Activated CD4-positive, alpha-beta memory T cell treated with anti-CD3 and anti-CD28 coated beads for 36 hours (primary cell): ENCODE data around the gene MEPE. TPM values are rescaled to one million over a fixed set of nuclear protein-coding genes. Genes with fewer than 3 reads are reported as not detected.

Experiments
- CTCF ChIA-PET: fragments of 350-600 bp; sonication (Branson Sonifier 250); formaldehyde crosslinking; loops from one replicate; lab custom pipeline; 2021; ENCODE audit warnings: antibody characterized with exemption, inconsistent platforms; lab: Charles Lee
- POLR2A ChIA-PET: fragments of 350-600 bp; sonication (Branson Sonifier 250); formaldehyde crosslinking; loops from one replicate; lab custom pipeline; 2021; ENCODE audit warnings: antibody characterized with exemption; lab: Charles Lee
- DNase-seq: peaks from one replicate; pipeline ENCODE4 v3.0.0-alpha.2; 2020
- H3K27ac Mint-ChIP-seq: one replicate; pipeline ENCODE4 v1.8.0; 2021; ENCODE audit warnings: mixed read lengths
- H3K27me3 Mint-ChIP-seq: one replicate; pipeline ENCODE4 v1.8.0; 2021; ENCODE audit warnings: mixed read lengths
- H3K36me3 Mint-ChIP-seq: one replicate; pipeline ENCODE4 v1.8.0; 2021; ENCODE audit warnings: mixed read lengths
- H3K4me1 Mint-ChIP-seq: one replicate; pipeline ENCODE4 v1.8.0; 2021; ENCODE audit warnings: low read depth, mixed read lengths
- H3K4me3 Mint-ChIP-seq: one replicate; pipeline ENCODE4 v1.8.0; 2021; ENCODE audit warnings: mild to moderate bottlenecking, mixed read lengths
- H3K9me3 Mint-ChIP-seq: one replicate; pipeline ENCODE4 v1.8.0; 2021; ENCODE audit warnings: mixed read lengths
- intact Hi-C: fragments of 100-400 bp; cut with micrococcal nuclease; formaldehyde crosslinking; loops from one replicate; pipeline ENCODE4 v1.15.1; 2023
- total RNA-seq, 2 experiments: library from RNA; stranded (reverse); gene quantifications; one replicate each; pipeline ENCODE4 v1.2.3, GENCODE V29; 2021

The MEPE gene
- total RNA-seq, 2 experiments from 2014 or later, result not detected

GRCh38 chr4:87823200-87823599 lies 9.6 kb upstream of the MEPE start:
- POLR2A ChIA-PET, result no interaction called here

GRCh38 chr4:87823724-87824123 lies 9.0 kb upstream of the MEPE start:
- no peaks in the 10 kb centered on the region for H3K9me3 Mint-ChIP-seq
- H3K27me3 Mint-ChIP-seq, result peaks cover 12% of the 10 kb centered on the region
- H3K27ac Mint-ChIP-seq, result no peak overlapping the region
- ChIA-PET CTCF (interaction anchor here (0.7 kb wide), 1 partner anchor 26 kb away, joined by 3 read pairs; no protein-coding TSS in a partner anchor), POLR2A (no interaction called here)
- no peaks in the 10 kb centered on the region for H3K36me3 Mint-ChIP-seq
- DNase-seq, result no peak
- H3K4me3 Mint-ChIP-seq, result no peak overlapping the region
- no peaks in the 10 kb centered on the region for H3K4me1 Mint-ChIP-seq
- intact Hi-C loops, result no loop called here

More at GRCh38 chr4:87823200-87823599, 9.6 kb upstream of the MEPE start:
- intact Hi-C loops, result no loop called here
- CTCF ChIA-PET, result interaction anchor here (0.7 kb wide), 1 partner anchor 26 kb away, joined by 3 read pairs; no protein-coding TSS in a partner anchor
- Mint-ChIP-seq H3K9me3 (no peaks in the 10 kb centered on the region), H3K4me1 (no peaks in the 10 kb centered on the region), H3K36me3 (no peaks in the 10 kb centered on the region), H3K27ac (no peak overlapping the region), H3K27me3 (peaks cover 12% of the 10 kb centered on the region), H3K4me3 (no peak overlapping the region)
- DNase-seq, result no peak

GRCh38 chr4:87824352-87824751 lies 8.4 kb upstream of the MEPE start:
- Mint-ChIP-seq H3K27me3 (peaks cover 11% of the 10 kb centered on the region), H3K27ac (no peak overlapping the region), H3K4me3 (no peak overlapping the region), H3K36me3 (no peaks in the 10 kb centered on the region), H3K9me3 (no peaks in the 10 kb centered on the region), H3K4me1 (no peaks in the 10 kb centered on the region)
- intact Hi-C loops, result no loop called here
- ChIA-PET POLR2A (no interaction called here), CTCF (interaction anchor here (1.4 kb wide), 1 partner anchor 24 kb away, joined by 3 read pairs; no protein-coding TSS in a partner anchor)
- DNase-seq, result no peak

DNA sequence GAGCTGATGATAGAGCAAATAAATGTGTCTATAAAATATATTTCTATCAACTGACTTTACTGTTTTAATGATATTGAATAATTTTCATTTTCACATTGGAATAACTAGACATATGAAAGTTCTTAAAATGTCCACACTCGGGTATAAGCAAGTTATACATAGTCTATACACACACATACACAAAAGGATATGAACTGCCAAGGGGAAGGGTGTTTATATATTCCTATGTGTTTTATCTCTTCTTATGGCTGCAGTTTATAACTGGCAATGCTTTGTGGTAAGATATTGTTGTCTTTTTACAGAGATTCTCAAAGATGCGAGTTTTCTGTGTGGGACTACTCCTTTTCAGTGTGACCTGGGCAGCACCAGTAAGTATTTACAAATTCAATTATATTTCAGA lies 1.6 kb downstream of the MEPE start:
- intact Hi-C loops, result no loop called here
- Mint-ChIP-seq H3K27me3 (peaks cover 5% of the 10 kb centered on the region), H3K27ac (no peak overlapping the region), H3K4me1 (no peaks in the 10 kb centered on the region), H3K9me3 (no peaks in the 10 kb centered on the region), H3K4me3 (no peak overlapping the region), H3K36me3 (no peaks in the 10 kb centered on the region)
- ChIA-PET POLR2A (no interaction called here), CTCF (no interaction called here)
- DNase-seq, result no peak

- ChIA-PET POLR2A (no interaction called here), CTCF (interaction anchor here (1.0 kb wide), 1 partner anchor 13 kb away, joined by 3 read pairs; no protein-coding TSS in a partner anchor)
- no peak overlapping the region for H3K4me3 Mint-ChIP-seq
- H3K4me1 Mint-ChIP-seq, result no peaks in the 10 kb centered on the region
- H3K9me3 Mint-ChIP-seq, result no peaks in the 10 kb centered on the region
- no peak overlapping the region for H3K27ac Mint-ChIP-seq
- H3K27me3 Mint-ChIP-seq, result peaks cover 7% of the 10 kb centered on the region
- intact Hi-C loops, result no loop called here
- no peak for DNase-seq
- no peaks in the 10 kb centered on the region for H3K36me3 Mint-ChIP-seq
Measured at GRCh38 chr4:87835197-87835596, 2.4 kb downstream of the MEPE start.

GRCh38 chr4:87835743-87836142 lies 3.0 kb downstream of the MEPE start:
- Mint-ChIP-seq H3K4me3 (no peak overlapping the region), H3K36me3 (no peaks in the 10 kb centered on the region), H3K4me1 (no peaks in the 10 kb centered on the region), H3K27ac (no peak overlapping the region), H3K9me3 (no peaks in the 10 kb centered on the region), H3K27me3 (peaks cover 9% of the 10 kb centered on the region)
- ChIA-PET CTCF (interaction anchor here (0.6 to 1.0 kb wide), 2 partner anchors 13 to 206 kb away, joined by 3 read pairs; no protein-coding TSS in a partner anchor), POLR2A (no interaction called here)
- intact Hi-C loops, result no loop called here
- no peak for DNase-seq

DNA sequence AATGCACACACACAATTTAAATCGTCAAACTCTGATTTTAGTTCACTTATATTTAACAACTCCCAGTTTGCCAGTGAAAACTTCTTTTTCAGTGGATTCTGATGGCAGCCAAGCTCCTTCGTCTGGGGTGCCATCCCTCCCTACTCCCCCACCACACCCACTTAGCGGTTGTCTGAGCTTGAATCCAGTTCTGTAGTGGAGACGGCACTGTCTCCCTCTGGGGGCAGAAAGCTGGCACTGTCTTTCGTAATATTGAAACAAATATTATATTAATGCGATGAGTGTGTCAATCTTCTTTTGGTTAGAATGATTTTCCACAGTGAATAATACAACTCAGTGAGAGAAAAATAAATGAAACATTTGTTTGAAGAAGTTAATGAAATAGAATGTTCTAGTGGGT lies 5.4 kb downstream of the MEPE start:
- Mint-ChIP-seq H3K9me3 (no peaks in the 10 kb centered on the region), H3K4me3 (no peak overlapping the region), H3K4me1 (no peaks in the 10 kb centered on the region), H3K27ac (no peak overlapping the region), H3K27me3 (peaks cover 10% of the 10 kb centered on the region), H3K36me3 (no peaks in the 10 kb centered on the region)
- CTCF ChIA-PET, result interaction anchor here (0.9 to 4.2 kb wide), 5 partner anchors 7 to 341 kb away, joined by 3 to 17 read pairs (median 4); no protein-coding TSS in a partner anchor
- POLR2A ChIA-PET, result no interaction called here
- intact Hi-C loops, result no loop called here
- DNase-seq, result no peak

- DNase-seq, result peak; percentile 11
- POLR2A ChIA-PET, result no interaction called here
- CTCF ChIA-PET, result interaction anchor here (0.9 to 4.2 kb wide), 6 partner anchors 8 to 342 kb away, joined by 3 to 17 read pairs (median 4); no protein-coding TSS in a partner anchor
- H3K36me3 Mint-ChIP-seq, result no peaks in the 10 kb centered on the region
- no peak overlapping the region for H3K4me3 Mint-ChIP-seq
- H3K27ac Mint-ChIP-seq, result no peak overlapping the region
- no peaks in the 10 kb centered on the region for H3K9me3 Mint-ChIP-seq
- H3K27me3 Mint-ChIP-seq, result peaks cover 14% of the 10 kb centered on the region
- intact Hi-C loops, result loop anchor here (1.0 kb wide), 1 partner anchor 160 kb away; no protein-coding TSS in a partner anchor
- no peaks in the 10 kb centered on the region for H3K4me1 Mint-ChIP-seq
Measured at GRCh38 chr4:87838890-87839591, 6.3 kb downstream of the MEPE start.

DNA sequence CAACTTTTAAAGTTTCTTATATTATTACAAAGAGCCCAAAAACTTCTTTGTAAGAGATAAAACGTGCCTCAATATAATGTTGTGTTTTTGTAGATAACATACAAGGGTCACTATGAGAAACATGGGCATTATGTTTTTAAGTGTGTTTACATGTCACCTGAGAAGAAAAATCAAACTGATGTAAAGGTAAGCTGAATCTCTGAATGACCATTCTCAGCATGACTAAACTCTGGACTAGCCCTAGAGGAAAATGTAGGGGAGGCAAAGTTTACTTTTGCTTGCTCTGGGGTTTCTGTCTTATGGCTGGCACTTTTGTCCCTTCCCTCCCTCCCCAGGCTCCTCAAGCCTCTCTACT lies 6.8 kb downstream of the MEPE start:
- no peak overlapping the region for H3K4me3 Mint-ChIP-seq
- H3K27ac Mint-ChIP-seq, result no peak overlapping the region
- DNase-seq, result no peak
- POLR2A ChIA-PET, result no interaction called here
- H3K36me3 Mint-ChIP-seq, result no peaks in the 10 kb centered on the region
- CTCF ChIA-PET, result interaction anchor here (1.4 to 4.2 kb wide), 3 partner anchors 8 to 157 kb away, joined by 3 to 17 read pairs (median 4); no protein-coding TSS in a partner anchor
- H3K27me3 Mint-ChIP-seq, result peaks cover 15% of the 10 kb centered on the region
- intact Hi-C loops, result loop anchor here (1.0 kb wide), 1 partner anchor 160 kb away; no protein-coding TSS in a partner anchor
- H3K9me3 Mint-ChIP-seq, result no peaks in the 10 kb centered on the region
- no peaks in the 10 kb centered on the region for H3K4me1 Mint-ChIP-seq

- ChIA-PET POLR2A (no interaction called here), CTCF (interaction anchor here (1.4 to 4.2 kb wide), 3 partner anchors 7 to 158 kb away, joined by 3 to 17 read pairs (median 4); no protein-coding TSS in a partner anchor)
- no peak overlapping the region for H3K27ac Mint-ChIP-seq
- DNase-seq, result no peak
- H3K9me3 Mint-ChIP-seq, result no peaks in the 10 kb centered on the region
- no peaks in the 10 kb centered on the region for H3K4me1 Mint-ChIP-seq
- intact Hi-C loops, result loop anchor here (10.0 kb wide), 1 partner anchor 465 kb away; no protein-coding TSS in a partner anchor
- no peaks in the 10 kb centered on the region for H3K36me3 Mint-ChIP-seq
- no peak overlapping the region for H3K4me3 Mint-ChIP-seq
- peaks cover 18% of the 10 kb centered on the region for H3K27me3 Mint-ChIP-seq
Measured at GRCh38 chr4:87840149-87840548, 7.4 kb downstream of the MEPE start.

- intact Hi-C loops, result loop anchor here (10.0 kb wide), 1 partner anchor 469 kb away; no protein-coding TSS in a partner anchor
- CTCF ChIA-PET, result interaction anchor here (1.2 to 1.7 kb wide), 2 partner anchors 9 to 32 kb away, joined by 5 to 6 read pairs; no protein-coding TSS in a partner anchor
- Mint-ChIP-seq H3K4me3 (no peak overlapping the region), H3K9me3 (no peaks in the 10 kb centered on the region), H3K27me3 (peaks cover 28% of the 10 kb centered on the region), H3K4me1 (peaks cover 2% of the 10 kb centered on the region), H3K36me3 (no peaks in the 10 kb centered on the region), H3K27ac (no peak overlapping the region)
- POLR2A ChIA-PET, result no interaction called here
- no peak for DNase-seq
Measured at GRCh38 chr4:87843936-87844335, 11.2 kb downstream of the MEPE start.

- CTCF ChIA-PET, result interaction anchor here (1.2 to 1.7 kb wide), 2 partner anchors 8 to 31 kb away, joined by 5 to 6 read pairs; no protein-coding TSS in a partner anchor
- POLR2A ChIA-PET, result no interaction called here
- Mint-ChIP-seq H3K4me3 (no peak overlapping the region), H3K4me1 (peaks cover 5% of the 10 kb centered on the region), H3K36me3 (no peaks in the 10 kb centered on the region), H3K27ac (no peak overlapping the region), H3K27me3 (peaks cover 28% of the 10 kb centered on the region), H3K9me3 (no peaks in the 10 kb centered on the region)
- intact Hi-C loops, result loop anchor here (10.0 kb wide), 1 partner anchor 470 kb away; no protein-coding TSS in a partner anchor
- DNase-seq, result no peak
Measured at GRCh38 chr4:87844452-87844851, 11.7 kb downstream of the MEPE start.
